ENCODE measurements around the gene MMAB. TPM values are rescaled to one million over a fixed set of nuclear protein-coding genes. Genes with fewer than 3 reads are reported as not detected.
A peak's percentile ranks its signal among the peaks of the same experiment; 100 is the strongest.

Gene MMAB
- total and polyA plus RNA-seq, 2 of the 13 experiments (the other 11 are each of a cell fraction or from before 2014, with no cell fraction given), result 26.1 to 77.3 TPM

DNA sequence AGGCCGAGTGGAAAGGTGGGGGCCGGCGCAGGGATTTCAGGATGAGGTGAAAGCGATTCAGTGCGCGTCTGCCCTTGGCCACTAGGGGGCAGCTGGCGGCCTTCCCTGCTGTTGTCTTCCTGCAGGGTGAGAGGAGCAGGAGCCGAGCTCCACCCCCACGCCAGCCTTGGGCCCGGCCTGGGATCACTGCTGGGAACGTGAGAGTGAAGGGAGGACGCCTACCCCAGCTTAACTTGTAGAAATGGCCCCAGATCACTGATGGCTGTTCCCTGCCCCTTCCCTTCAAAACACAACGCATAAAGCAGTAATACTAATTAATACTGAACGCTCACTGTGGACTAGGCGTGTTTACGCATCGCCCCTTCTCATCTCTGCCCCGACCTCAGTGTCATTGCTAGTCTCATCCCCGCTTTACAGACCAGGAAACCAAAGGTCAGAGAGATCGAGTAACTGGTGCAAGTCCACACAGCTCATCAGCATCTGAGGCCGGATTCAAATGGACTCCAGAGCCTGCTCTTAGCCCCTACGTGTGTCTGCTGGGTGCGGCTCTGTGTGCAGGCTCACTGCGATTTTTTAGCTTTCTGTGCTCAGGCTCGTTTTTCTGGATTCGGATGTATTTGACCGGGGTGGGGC is 24.6 kb upstream of the MMAB start (continued):
- TF ChIP-seq, protein P1, sequence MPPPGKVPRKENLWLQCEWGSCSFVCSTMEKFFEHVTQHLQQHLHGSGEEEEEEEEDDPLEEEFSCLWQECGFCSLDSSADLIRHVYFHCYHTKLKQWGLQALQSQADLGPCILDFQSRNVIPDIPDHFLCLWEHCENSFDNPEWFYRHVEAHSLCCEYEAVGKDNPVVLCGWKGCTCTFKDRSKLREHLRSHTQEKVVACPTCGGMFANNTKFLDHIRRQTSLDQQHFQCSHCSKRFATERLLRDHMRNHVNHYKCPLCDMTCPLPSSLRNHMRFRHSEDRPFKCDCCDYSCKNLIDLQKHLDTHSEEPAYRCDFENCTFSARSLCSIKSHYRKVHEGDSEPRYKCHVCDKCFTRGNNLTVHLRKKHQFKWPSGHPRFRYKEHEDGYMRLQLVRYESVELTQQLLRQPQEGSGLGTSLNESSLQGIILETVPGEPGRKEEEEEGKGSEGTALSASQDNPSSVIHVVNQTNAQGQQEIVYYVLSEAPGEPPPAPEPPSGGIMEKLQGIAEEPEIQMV (CRISPR knock-in tag; IDR thresholded peaks at IDR 0.05; ENCODE audit: low read depth), result peak; percentile 17; the same call in 1 of the 2 replicates
- TF ChIP-seq ZNF234 (CRISPR knock-in tag; conservative IDR thresholded peaks at IDR 0.05) (no peak), HNRNPUL1 (IDR thresholded peaks at IDR 0.05; ENCODE audit: low read depth, low read length) (no peak), ZNF577 (CRISPR knock-in tag; IDR thresholded peaks at IDR 0.05; ENCODE audit: borderline replicate concordance, low read depth) (no peak), ZFP62 (CRISPR knock-in tag; IDR thresholded peaks at IDR 0.05) (no peak), MAFG (CRISPR knock-in tag; IDR thresholded peaks at IDR 0.05) (no peak), PHF5A (CRISPR knock-in tag; IDR thresholded peaks at IDR 0.05; ENCODE audit: low read depth, unreplicated experiment) (no peak), TCF7L2 (IDR thresholded peaks at IDR 0.05; ENCODE audit: low read depth, low read length) (no peak), FOXA1 (IDR thresholded peaks at IDR 0.05) (no peak), FOXA1 (CRISPR knock-in tag; IDR thresholded peaks at IDR 0.05) (no peak), SOX5 (CRISPR knock-in tag; IDR thresholded peaks at IDR 0.05; ENCODE audit: borderline replicate concordance) (no peak), HDAC2 (CRISPR knock-in tag; IDR thresholded peaks at IDR 0.05) (peak; percentile 65; the same call in 1 of the 2 replicates), MBD4 (IDR thresholded peaks at IDR 0.05; ENCODE audit: borderline replicate concordance, low read length) (0 out of 2 replicates have a peak, but pooled peaks have one; percentile 39), MIER2 (CRISPR knock-in tag; IDR thresholded peaks at IDR 0.05) (no peak), PPARG (CRISPR knock-in tag; conservative IDR thresholded peaks at IDR 0.05) (peak; percentile 36; the same call in 1 of the 2 replicates), ZNF550 (CRISPR knock-in tag; IDR thresholded peaks at IDR 0.05; ENCODE audit: borderline replicate concordance) (0 out of 2 replicates have a peak, but pooled peaks have one; percentile 74), SOX6 (IDR thresholded peaks at IDR 0.05) (no peak), SOX6 (CRISPR knock-in tag; IDR thresholded peaks at IDR 0.05) (peak; percentile 7; the same call in 1 of the 2 replicates), ZNF451 (CRISPR knock-in tag; IDR thresholded peaks at IDR 0.05) (0 out of 2 replicates have a peak, but pooled peaks have one; percentile 57), PHF21A (CRISPR knock-in tag; IDR thresholded peaks at IDR 0.05) (peak; percentile 62), CCDC6 (CRISPR knock-in tag; IDR thresholded peaks at IDR 0.05) (peak; percentile 67; the same call in 1 of the 2 replicates), POLR2A (IDR thresholded peaks at IDR 0.05; ENCODE audit: insufficient read depth in 1 of 2, low read depth in 2 of 2, low read length in 2 of 2) (peak; percentile 42 to 65; a peak in 3 of 4 replicates)
- TF ChIP-seq, protein P2, sequence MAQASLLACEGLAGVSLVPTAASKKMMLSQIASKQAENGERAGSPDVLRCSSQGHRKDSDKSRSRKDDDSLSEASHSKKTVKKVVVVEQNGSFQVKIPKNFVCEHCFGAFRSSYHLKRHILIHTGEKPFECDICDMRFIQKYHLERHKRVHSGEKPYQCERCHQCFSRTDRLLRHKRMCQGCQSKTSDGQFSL (CRISPR knock-in tag; IDR thresholded peaks at IDR 0.05), result no peak; the same call in 1 of the 2 replicates
- TF ChIP-seq, protein P3, sequence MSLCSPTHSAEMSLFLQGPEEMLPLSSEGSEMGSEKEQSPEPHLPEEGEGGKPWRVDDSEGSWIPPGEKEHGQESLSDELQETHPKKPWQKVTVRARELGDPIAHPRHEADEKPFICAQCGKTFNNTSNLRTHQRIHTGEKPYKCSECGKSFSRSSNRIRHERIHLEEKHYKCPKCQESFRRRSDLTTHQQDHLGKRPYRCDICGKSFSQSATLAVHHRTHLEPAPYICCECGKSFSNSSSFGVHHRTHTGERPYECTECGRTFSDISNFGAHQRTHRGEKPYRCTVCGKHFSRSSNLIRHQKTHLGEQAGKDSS (CRISPR knock-in tag; IDR thresholded peaks at IDR 0.05; ENCODE audit: borderline replicate concordance, low read depth), result peak; percentile 64; the same call in 1 of the 2 replicates
- TF ChIP-seq, protein P4, sequence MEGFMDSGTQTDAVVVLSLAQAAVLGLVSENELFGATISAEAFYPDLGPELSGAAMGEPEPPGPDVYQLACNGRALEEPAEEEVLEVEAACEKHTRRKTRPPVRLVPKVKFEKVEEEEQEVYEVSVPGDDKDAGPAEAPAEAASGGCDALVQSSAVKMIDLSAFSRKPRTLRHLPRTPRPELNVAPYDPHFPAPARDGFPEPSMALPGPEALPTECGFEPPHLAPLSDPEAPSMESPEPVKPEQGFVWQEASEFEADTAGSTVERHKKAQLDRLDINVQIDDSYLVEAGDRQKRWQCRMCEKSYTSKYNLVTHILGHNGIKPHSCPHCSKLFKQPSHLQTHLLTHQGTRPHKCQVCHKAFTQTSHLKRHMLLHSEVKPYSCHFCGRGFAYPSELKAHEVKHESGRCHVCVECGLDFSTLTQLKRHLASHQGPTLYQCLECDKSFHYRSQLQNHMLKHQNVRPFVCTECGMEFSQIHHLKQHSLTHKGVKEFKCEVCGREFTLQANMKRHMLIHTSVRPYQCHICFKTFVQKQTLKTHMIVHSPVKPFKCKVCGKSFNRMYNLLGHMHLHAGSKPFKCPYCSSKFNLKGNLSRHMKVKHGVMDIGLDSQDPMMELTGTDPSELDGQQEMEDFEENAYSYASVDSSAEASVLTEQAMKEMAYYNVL (CRISPR knock-in tag; IDR thresholded peaks at IDR 0.05; ENCODE audit: borderline replicate concordance), result 0 out of 2 replicates have a peak, but pooled peaks have one; percentile 4
- TF ChIP-seq, protein P5, sequence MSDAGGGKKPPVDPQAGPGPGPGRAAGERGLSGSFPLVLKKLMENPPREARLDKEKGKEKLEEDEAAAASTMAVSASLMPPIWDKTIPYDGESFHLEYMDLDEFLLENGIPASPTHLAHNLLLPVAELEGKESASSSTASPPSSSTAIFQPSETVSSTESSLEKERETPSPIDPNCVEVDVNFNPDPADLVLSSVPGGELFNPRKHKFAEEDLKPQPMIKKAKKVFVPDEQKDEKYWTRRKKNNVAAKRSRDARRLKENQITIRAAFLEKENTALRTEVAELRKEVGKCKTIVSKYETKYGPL (CRISPR knock-in tag; IDR thresholded peaks at IDR 0.05), result no peak

All from HepG2 (cell line).